ENCODE measurements around the gene MINDY2.
A peak's percentile ranks its signal among the peaks of the same experiment; 100 is the strongest.
"Not testable (repeated sequence)": the region's sequence is repeated elsewhere in the genome, so short reads cannot be mapped to it uniquely, and the experiment has no call there.

Gene MINDY2

DNA sequence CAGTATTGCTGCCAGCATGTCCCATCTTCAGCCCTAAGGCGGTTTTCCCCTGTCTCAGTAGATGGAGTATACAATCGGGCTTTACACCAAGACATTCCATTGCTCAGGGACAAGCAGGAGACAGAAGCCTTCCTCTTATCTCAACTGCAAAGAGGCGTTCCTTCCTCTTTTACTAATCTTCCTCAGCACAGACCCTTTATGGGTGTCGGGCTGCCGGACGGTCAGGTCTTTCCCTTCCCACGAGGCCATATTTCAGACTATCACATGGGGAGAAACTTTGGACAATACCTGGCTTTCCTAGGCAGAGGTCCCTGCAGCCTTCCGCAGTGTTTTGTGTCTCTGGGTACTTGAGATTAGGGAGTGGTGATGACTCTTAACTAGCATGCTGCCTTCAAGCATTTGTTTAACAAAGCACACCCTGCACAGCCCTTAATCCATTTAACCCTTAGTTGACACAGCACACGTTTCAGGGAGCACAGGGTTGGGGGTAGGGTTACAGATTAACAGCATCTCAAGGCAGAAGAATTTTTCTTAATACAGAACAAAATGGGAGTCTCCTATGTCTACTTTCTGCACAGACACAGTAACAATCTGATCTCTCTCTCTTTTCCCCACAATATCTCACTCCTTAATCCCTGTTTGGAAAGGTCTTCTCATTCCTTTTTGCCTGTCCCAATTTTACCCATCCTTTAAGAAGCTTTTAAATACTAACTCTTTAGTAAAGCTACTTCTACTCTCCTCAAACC, 62.8 kb downstream of the MINDY2 start:
- FAIRE-seq: not testable (repeated sequence)

DNA sequence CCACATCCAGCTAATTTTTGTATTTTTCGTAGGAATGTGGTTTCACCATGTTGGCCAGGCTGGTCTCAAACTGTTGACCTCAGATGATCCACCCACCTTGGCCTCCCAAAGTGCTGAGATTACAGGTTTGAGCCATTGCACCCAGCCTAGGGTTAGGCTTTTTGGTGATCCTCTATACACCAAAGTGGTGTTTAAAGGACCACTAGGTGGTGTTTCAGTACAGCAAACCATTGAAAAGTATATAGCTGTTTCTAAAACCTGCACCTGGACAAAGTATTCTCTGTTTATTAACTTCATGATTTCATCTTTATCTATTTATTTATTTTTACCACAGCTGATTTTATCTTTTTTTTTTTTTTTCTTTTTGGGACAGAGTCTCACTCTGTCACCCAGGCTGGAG, 68.4 kb downstream of the MINDY2 start:
- FAIRE-seq: peak; percentile 47

DNA sequence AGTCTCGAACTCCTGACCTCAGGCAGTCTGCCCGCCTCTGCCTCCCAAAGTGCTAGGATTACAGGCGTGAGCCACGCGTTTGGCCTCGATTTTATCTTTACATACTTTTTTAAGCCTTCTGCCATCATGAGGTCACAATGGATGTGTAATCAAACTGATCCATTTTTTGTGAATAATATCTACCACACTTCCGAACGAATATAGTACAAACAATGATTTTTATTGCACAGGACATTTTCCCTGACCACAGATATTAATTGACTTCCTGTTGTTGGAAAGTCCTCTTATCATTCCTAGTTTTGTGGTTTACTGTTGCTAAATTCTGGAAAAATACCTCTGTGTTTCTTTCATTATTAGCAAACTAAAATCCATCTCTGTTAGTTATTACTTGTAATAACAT, 68.9 kb downstream of the MINDY2 start:
- no peak for FAIRE-seq

DNA sequence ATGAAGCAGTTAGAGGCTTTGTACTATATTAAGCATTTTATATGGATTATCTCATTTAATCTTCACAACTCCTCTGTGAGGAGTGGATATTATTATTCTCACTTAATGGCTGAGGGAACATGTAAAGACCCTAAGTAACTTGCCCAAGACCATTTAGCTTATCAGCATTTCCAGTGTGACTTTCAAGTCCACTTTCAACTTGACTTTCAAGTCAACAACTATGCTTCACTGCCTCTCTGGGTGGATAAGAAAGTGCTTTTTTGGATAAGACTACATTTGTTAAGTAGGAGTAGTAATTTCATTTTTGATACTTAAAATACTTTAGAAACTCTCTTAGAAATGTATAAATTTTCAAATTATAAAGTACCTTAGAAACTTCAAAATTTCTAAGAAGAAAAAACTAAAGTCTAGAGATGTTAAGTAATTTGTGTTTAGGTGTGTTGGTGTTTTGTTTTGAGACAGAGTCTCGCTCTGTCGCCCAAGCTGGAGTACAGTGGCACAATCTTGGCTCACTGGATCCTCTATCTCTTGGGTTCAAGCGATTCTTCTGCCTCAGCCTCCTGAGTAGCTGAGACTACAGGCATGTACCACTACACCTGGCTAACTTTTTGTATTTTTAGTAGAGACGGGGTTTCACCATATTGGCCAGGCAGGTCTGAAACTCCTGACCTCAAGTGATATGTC, 71.8 kb downstream of the MINDY2 start:
- no peak for FAIRE-seq

DNA sequence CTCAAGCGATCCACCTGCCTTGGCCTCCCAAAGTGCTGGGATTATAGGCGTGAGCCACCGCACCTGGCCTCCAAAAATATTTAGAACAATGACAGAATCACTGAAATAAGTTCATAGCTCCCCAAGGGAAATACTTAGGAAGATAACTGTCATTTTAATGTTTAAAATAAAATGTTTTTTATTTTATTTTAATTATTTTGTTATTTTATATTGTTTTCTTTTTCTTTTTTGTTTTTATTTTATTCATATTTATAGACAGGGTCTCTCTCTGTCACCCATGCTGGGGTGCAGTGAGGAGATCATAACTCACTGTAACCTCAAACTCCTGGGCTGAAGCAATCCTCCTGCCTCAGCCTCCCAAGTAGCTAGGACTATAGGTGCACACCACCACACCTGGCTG, 80.1 kb downstream of the MINDY2 start:
- not testable (repeated sequence) for FAIRE-seq

DNA sequence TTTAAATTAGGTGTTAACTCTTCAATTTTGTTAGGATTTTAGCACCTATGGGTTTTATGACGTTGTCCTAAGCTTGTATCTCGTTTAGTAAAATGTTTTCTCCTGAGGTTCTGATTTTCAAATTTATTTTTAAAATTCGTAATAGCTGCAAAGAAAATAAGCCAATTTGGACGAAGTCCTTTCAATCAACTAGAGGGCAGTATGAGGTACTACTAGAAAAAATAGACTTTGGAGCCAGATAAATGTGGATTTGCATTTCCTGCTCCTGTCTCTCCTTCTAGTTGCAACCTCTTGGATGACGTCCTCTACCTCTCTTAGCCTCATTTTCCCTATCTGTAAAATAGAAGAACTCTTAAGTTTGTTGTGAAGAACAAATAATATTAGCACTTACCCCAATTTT, 81.2 kb downstream of the MINDY2 start:
- FAIRE-seq: peak; percentile 60

DNA sequence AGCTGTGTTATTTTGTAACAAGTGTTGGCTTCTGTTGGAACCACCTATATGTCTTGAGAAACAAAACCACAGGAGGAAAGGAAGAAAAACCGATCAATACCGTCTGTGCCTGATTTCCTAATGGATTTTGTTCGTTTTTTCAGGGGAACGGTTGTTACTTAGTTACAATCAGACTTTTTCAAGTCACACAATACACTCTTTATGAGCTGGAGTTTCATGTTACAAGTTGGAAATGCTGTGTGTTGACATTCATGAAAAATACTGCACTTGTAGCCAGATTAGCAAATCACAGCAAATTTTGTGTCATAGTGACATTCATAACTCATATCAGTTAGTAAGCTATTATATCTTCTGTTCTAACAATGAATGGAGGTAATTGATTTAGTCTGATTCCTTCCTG, 83.5 kb downstream of the MINDY2 start:
- FAIRE-seq: no peak

DNA sequence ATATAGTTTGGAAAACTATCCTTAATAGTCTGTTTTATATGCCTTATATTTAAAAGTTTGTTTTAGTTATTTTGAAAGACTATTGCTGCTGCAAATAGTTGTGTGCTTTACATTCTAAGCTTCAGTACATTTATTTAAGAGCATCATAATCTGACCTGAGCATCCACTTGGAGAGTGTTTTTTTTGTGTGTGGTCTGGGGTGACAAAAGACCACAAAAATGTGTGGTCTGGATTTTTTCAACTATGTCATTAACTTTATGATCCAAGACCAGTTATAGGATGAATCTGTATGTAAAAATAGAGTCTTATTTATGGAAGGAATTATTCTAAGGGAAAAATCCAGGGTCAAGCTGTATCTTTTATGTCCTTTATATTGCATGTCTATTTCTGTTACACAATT, 85.0 kb downstream of the MINDY2 start:
- peak; percentile 71 for FAIRE-seq

DNA sequence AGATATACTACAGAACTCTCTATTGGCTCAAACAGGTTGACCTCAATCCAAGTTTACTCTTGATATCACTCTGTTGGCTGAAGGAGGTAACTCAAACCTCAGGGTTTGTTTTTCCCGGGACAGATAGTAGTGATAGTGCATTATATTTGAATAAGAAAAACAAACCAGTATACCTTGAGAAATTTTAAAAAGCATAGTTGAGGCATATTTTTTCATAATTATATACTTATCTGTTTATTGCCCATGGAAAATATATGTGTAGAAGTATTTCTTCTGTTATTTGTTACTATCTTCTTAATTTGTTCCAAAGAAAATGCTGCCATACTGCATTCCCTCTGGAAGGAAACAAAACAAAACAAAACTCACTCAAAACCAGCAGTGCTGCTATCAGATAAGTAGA, 85.5 kb downstream of the MINDY2 start:
- FAIRE-seq: peak; percentile 81

DNA sequence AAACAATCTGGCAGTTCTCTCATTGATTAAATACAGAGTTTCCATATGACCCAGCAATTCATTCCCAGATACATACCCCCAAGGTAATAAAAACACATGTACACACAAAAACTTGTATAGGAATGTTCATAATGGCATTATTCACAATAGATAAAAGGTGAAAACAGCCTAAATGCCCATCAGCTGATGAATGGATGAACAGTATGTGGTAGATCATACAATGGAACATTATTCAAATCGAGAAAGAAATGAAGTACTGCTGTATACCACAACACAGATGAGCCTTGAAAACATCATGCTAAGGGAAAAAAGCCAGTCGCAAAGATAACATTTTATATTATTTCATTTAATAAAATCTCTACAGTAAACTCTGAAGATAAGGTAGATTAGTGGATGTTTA, 91.2 kb downstream of the MINDY2 start:
- FAIRE-seq: no peak

DNA sequence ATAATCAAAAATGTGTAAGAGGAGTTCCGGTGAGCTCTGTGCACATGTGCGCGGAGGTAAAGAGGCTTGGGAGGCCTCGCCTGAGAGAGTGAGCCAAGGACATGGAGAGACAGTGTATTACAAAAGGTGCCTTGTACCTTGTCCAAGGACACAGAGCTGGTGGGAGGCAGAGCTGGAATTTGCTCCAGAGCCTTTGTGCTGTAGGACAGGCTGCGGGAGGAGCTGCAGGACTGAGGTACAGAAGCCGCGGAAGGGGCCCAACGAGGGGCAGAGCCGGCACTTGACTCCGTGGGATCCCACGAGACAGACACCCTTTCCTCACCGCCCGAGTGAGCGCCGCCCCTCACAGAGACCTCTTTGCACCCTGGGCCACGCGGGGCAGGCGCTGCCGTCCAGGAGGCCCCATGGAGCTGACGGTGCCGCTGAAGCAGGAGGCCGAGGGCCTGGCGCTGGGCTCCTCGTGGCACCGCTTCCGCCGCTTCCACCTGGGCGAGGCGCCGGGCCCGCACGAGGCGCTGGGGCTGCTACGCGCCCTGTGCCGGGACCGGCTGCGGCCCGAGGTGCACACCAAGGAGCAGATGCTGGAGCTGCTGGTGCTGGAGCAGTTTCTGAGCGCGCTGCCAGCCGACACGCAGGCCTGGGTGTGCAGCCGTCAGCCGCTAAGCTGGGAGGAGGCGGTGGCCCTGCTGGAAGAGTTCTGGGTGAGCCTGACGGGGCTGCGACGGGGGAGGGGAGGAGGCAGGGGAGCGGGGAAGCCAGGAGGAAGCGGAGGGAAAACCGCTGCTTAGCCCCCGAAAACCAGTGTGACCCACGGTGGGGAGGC, 93.7 kb downstream of the MINDY2 start:
- FAIRE-seq: no peak

DNA sequence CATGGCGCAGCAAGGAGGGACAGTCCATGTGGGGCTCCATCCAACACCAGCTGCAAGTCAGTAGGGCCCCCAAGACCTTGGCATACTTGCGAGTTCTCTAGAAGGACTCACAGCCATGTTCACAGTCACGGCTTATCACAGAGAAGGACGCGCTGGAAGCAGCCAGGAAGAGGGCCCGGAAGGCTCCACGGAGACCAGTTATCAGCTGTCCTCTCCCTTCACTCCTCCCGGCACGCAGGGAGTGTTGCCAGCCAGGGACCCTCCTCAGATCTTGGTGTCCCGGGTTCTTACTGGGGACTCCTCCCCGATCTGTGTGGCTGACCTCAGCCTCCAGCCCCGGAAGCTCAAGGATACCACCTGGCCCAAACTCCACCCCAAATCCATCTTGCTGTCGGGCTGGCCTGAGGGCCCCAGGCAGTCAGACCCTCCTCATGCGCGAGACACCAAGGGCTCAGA, 94.4 kb downstream of the MINDY2 start:
- no peak for FAIRE-seq

DNA sequence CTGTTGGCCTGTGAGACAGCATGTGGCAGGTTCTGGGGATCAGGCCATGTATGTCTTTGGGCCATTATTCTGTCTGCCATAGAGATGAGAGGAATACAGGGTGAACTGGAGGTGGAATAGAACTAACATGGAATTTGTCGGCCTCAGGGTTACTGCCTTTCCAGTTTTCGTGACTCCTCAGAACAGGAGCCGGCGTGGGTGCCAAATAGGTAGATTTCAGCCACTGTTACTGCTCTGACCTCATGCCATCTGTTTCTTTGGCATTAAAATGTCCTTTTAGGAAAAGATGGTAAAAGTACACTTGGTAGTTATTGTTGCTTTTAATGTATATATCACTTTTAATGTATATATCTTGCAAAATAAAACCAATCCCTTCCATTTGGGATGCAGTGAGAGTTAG, 96.8 kb downstream of the MINDY2 start:
- FAIRE-seq: no peak

DNA sequence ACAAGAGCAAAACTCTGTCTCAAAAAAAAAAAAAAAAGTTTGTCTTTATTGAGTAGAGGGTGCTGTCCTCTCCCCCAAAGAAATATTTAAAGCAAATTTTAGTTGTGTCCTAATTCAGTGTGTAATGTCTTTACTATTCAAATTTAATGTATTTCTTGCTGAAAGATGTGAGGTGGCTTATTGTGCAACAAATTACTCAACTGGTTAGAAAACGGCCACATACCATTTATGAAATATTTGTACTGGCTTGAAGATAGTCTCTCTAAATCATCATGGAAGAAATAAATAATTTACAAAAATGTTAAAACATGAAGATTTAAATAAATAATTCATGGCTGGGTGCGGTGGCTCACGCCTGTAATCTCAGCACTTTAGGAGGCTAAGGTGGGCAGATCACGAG, 99.3 kb downstream of the MINDY2 start:
- no peak for FAIRE-seq

DNA sequence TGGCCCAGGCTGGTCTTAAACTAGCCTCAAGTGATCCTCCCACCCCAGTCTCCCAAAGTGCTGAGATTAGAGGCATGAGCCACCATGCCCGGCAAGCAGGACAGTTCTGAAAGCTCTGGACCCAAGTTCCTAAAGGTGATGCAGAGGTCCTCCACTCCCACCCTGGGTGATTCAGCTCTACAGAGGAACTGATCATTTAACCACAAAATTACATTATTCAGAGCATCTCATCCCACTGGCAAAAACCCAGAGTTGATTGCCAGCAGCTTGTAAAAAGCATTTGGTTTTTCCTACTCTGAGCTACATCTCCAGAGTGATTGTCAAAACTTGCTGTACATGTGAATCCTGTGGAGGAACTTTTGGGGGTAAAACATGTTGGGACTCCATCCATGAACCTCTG, 102.2 kb downstream of the MINDY2 start:
- FAIRE-seq: no peak

DNA sequence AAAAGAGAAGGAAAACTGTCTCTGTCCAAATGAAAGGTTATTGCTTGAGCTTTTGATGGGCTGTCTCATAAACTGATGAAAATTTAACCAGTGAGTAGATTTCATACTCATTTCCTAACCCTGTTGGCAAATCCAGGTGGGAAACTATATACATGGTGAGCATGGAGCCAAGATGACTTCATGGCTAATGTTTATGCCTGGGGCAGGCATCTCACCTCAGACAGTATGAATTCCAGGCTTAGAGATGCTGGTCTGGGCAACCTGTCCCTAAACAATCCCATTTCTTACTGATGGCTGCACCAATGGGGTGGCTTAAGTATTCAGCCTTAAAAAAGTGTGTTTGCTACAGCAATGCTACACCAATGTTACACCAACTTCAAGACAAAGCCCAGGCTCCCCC, 104.2 kb downstream of the MINDY2 start:
- no peak for FAIRE-seq

DNA sequence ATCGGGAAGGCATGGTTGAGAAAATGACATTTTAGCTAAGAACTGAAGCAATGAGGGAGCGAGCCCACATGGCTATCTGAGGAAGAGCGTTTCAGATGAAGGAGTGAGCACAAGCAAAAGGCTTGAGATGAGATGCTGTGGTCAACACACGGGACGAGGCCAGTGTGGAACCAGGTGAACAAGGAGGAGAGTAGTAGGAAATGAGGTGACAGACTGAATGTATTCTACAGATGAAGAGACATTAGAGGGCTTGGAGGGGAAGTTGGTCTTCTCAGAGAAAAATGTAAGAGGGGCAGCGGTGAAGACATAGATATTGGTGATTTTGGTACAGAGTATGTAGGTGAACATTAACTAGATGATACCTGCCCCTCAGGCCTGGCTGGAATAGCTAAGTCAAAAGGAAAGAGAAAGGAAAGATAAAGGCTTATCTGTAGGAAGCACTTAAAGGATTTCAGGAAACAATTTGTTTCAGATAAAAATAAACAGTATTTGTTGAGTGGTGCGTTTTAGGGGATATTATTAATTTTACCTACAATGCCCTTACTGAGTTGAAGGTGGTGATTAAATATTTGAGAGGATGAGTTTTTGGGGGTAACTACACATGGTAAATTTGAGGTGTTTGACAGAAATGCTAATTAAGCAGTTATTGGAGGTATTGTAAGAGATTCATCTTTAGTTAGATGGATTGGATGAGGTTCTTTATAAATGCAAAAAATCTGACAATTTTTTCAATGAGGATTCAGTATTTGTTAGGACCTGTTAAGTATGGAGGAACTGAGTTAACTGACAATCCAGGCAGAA, 105.4 kb downstream of the MINDY2 start:
- no peak for FAIRE-seq

DNA sequence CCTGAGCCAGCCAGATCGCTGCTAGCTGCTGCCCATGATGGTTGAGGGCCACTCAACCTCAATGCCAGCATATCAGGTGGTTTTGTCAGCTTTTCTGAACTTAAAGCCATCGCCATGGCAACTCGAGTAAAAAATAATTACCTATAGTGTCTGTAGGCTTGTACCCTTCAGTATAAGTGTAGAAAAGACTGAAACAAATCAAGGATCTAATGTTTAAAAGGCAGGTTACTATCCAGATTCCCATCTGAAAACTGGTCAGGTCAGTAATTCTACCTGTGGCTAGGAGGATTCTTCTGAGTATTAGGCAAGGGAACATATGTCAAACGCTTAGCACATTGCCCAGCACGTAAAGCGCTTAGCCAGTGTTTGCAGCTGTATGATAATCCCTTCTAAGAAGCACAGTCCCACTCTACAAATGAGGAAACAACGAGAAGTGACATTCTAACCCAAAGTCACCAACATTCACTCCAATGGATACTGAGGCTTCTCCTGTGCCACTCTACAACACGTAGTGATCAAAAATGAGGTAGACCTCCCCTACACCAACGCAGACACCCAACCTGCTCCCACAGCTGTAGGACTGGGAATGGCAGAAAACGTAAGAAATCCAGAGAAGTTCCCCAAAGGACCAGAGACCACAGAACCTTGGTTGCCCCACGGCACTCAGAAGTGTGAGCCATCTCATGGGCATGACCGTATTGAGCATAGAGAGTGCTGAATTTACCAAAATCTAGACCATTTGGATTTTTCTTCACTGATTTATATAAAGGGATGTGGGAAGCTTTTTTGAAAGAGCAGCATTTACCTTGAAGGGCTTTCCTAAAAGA, 107.1 kb downstream of the MINDY2 start:
- FAIRE-seq: no peak

DNA sequence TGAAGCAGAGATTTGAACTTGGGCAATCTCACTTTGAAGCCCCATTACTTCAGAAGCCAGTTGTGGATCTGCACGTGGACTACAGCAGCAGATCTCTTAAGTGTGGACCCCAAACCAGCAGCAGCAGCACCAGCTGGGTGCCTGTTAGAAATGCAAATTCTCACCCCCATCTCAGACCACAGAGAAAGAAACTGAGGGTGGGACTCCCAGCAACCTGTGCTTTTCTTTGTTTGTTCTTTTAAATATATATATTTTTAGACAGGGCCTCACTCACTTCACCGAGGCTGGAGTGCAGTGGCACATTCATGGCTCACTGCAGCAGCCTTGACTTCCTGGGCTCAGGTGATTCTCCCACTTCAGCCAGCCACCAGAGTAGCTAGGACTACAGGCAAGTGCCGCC, 109.2 kb downstream of the MINDY2 start:
- FAIRE-seq: no peak

DNA sequence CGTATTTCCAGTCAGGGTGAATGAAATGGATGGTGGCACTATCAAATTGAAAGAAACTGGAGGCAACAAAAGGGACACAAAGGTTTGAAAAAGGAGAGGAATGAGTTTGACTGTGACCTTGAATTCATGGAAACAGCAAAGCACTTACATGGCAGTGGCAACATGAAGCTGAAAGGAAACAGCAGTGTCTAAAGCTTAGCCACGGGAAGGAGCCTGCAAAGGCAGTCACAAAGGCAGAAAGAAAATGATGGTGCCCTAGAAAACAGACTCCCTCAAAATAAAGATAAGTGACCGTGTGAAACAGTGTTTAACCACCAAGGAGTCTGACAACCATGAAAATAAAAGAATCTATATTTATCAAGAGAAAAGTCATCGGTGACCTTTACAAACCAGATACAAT, 111.1 kb downstream of the MINDY2 start:
- no peak for FAIRE-seq

DNA sequence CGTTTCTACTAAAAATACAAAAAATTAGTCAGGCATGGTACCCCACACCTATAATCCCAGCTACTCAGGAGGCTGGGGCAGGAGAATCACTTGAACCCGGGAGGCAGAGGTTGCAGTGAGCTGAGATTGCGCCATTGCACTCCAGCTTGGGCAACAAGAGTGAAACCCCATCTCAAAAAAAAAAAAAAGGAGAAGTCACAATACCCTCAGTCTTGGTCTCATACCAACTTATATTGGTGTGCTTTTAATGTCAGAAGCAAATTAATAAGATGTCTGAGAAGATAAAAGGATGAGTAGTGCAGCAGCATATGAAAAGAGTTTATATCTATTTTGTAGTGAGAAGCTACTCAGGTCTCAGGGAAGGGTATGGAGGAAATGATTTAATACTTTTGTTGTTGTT, 112.8 kb downstream of the MINDY2 start:
- not testable (repeated sequence) for FAIRE-seq

DNA sequence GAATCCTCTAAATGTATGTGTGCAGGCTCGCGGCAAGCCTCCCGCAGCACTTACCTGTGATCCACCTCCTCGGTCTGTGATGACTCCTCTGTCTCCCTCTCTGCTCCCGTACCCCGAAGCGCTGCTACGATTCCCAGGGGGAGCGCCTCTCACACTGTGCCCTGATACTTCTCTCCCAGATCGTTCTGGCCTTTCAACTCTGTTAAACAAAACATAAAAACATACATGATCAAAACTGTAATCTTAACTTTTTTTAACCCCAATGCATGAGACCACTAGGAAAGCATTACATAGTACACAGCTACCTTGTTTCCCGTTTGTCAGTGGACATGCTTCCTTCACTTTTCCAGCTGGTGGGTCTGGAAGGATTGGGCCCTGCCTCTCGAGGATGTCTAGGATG, 115.8 kb downstream of the MINDY2 start:
- no peak for FAIRE-seq
